IMR-90 (cell line): ENCODE measurements around the gene EPHB1. TPM values are rescaled to one million over a fixed set of nuclear protein-coding genes. Genes with fewer than 3 reads are reported as not detected.

Source experiments
- ATAC-seq: fragments of 200-7000 bp; cut with Tn5 transposase; 2 replicates; pipeline ENCODE4 v1.9.1; 2020; ENCODE audit warnings: low read depth, mild to moderate bottlenecking, moderate library complexity
- BruUV-seq: library from RNA; stranded (reverse); fragments of 400-500 nt; replicated peaks from 2 replicates; lab custom pipeline; 2021; lab: Mats Ljungman, UMichigan
- CTCF ChIA-PET: fragments of 300-600 bp; formaldehyde crosslinking; extraction: SDS; loops from one replicate; lab custom pipeline; 2021; ENCODE audit warnings: antibody characterized with exemption; lab: Yijun Ruan, JAX
- POLR2A ChIA-PET: fragments of 300-600 bp; sonication (Branson Sonifier 250); formaldehyde crosslinking; loops from one replicate; lab custom pipeline; 2022; ENCODE audit warnings: antibody characterized with exemption; ENCODE audit not compliant: unreplicated experiment; lab: Charles Lee
- DNase-seq: peaks from one replicate; pipeline ENCODE4 v3.0.0; 2013
- H2AFZ ChIP-seq: replicated peaks from 2 replicates; pipeline ENCODE3; 2013; ENCODE audit warnings: low read length, mild to moderate bottlenecking; ENCODE audit not compliant: poor library complexity
- H2AK5ac ChIP-seq: 2 replicates; pipeline ENCODE4 v1.6.1; 2013; ENCODE audit warnings: low read depth, low read length, inconsistent platforms
- H2AK9ac ChIP-seq: replicated peaks from 2 replicates; pipeline ENCODE3; 2013; ENCODE audit warnings: mild to moderate bottlenecking, low read depth, low read length, moderate library complexity; ENCODE audit not compliant: poor library complexity
- H2BK120ac ChIP-seq: 2 replicates; pipeline ENCODE4 v1.6.1; 2013; ENCODE audit warnings: low read depth, low read length, inconsistent platforms
- H2BK15ac ChIP-seq: 3 replicates; pipeline ENCODE4 v1.6.1; 2013; ENCODE audit warnings: low read depth, low read length, inconsistent platforms
- H2BK20ac ChIP-seq: 2 replicates; pipeline ENCODE4 v1.6.1; 2013; ENCODE audit warnings: low read depth, mild to moderate bottlenecking, inconsistent platforms, low read length, moderate library complexity
- H2BK5ac ChIP-seq: 2 replicates; pipeline ENCODE4 v1.6.1; 2013; ENCODE audit warnings: mild to moderate bottlenecking, low read depth, low read length, inconsistent platforms; ENCODE audit not compliant: poor library complexity, severe bottlenecking
- H3K14ac ChIP-seq: replicated peaks from 2 replicates; pipeline ENCODE4 v1.6.1; 2013; ENCODE audit warnings: low read depth, low read length, inconsistent platforms
- H3K18ac ChIP-seq: 2 replicates; pipeline ENCODE4 v1.6.1; 2013; ENCODE audit warnings: low read depth, low read length, control low read depth
- H3K23ac ChIP-seq: 2 replicates; pipeline ENCODE4 v1.6.1; 2013; ENCODE audit warnings: low read depth, low read length, inconsistent platforms
- H3K27ac ChIP-seq: 2 replicates; pipeline ENCODE4 v1.5.1; 2013; ENCODE audit warnings: mild to moderate bottlenecking, control low read depth, low read length; ENCODE audit not compliant: insufficient read depth
- H3K27me3 ChIP-seq: 2 replicates; pipeline ENCODE4 v1.6.1; 2013; ENCODE audit warnings: low read length; ENCODE audit not compliant: control insufficient read depth, insufficient read depth
- H3K36me3 ChIP-seq: 2 replicates; pipeline ENCODE4 v1.6.1; 2013; ENCODE audit warnings: low read length, mixed read lengths; ENCODE audit not compliant: control insufficient read depth, insufficient read depth
- H3K4ac ChIP-seq: 2 replicates; pipeline ENCODE4 v1.6.1; 2013; ENCODE audit warnings: low read depth, low read length, inconsistent platforms
- H3K4me1 ChIP-seq: 2 replicates; pipeline ENCODE4 v1.6.1; 2013; ENCODE audit warnings: low read length, mixed read lengths; ENCODE audit not compliant: control insufficient read depth, insufficient read depth
- H3K4me2 ChIP-seq: 2 replicates; pipeline ENCODE4 v1.6.1; 2013; ENCODE audit warnings: low read depth, mild to moderate bottlenecking, control low read depth, low read length, moderate library complexity
- H3K4me3 ChIP-seq: 2 replicates; pipeline ENCODE4 v1.5.1; 2013; ENCODE audit warnings: low read depth, mild to moderate bottlenecking, control low read depth, low read length, moderate library complexity; ENCODE audit not compliant: insufficient read depth
- H3K56ac ChIP-seq: 2 replicates; pipeline ENCODE4 v1.6.1; 2013; ENCODE audit warnings: low read length, inconsistent platforms; ENCODE audit not compliant: insufficient read depth; ENCODE audit errors: extremely low read depth
- H3K79me1 ChIP-seq, 2 experiments: 2 replicates each; pipeline ENCODE4 v1.6.1; 2013; ENCODE audit warnings: low read length in 2 of 2, inconsistent platforms in 1 of 2, low read depth in 1 of 2
- H3K9ac ChIP-seq: 2 replicates; pipeline ENCODE4 v1.6.1; 2013; ENCODE audit warnings: low read depth, low read length, control low read depth
- H3K9me1 ChIP-seq: 2 replicates; pipeline ENCODE4 v1.6.1; 2013; ENCODE audit warnings: low read length, inconsistent platforms; ENCODE audit not compliant: insufficient read depth
- H3K9me3 ChIP-seq: 2 replicates; pipeline ENCODE4 v1.6.1; 2013; ENCODE audit warnings: low read length; ENCODE audit not compliant: control insufficient read depth, insufficient read depth
- H4K20me1 ChIP-seq: 2 replicates; pipeline ENCODE4 v1.6.1; 2013; ENCODE audit warnings: low read length, inconsistent platforms; ENCODE audit not compliant: insufficient read depth
- H4K5ac ChIP-seq: 2 replicates; pipeline ENCODE4 v1.6.1; 2013; ENCODE audit warnings: mild to moderate bottlenecking, low read depth, low read length, control low read depth
- H4K8ac ChIP-seq, 2 experiments: 2 replicates each; pipeline ENCODE4 v1.6.1; 2013; ENCODE audit warnings: low read depth in 2 of 2, low read length in 2 of 2, control low read depth in 1 of 2, inconsistent platforms in 1 of 2
- H4K91ac ChIP-seq: 2 replicates; pipeline ENCODE4 v1.6.1; 2013; ENCODE audit warnings: low read depth, low read length, inconsistent platforms; ENCODE audit not compliant: insufficient read depth
- BHLHE40 ChIP-seq: fragments of 150-350 bp; IDR thresholded peaks from 2 replicates; pipeline ENCODE4 v1.6.1; 2016; ENCODE audit warnings: mild to moderate bottlenecking, low read depth, low read length
- CEBPB ChIP-seq: IDR thresholded peaks from 2 replicates; pipeline ENCODE4 v1.6.1; 2012; ENCODE audit warnings: low read depth, low read length, improper control_type of control experiment
- ELK1 ChIP-seq: fragments of 150-350 bp; IDR thresholded peaks from 2 replicates; pipeline ENCODE4 v1.6.1; 2016; ENCODE audit warnings: low read depth, mild to moderate bottlenecking, low read length, moderate library complexity, borderline replicate concordance
- FOS ChIP-seq: fragments of 150-350 bp; IDR thresholded peaks from 2 replicates; pipeline ENCODE4 v1.6.1; 2016; ENCODE audit warnings: low read depth, low read length
- NFE2L2 ChIP-seq: fragments of 150-350 bp; IDR thresholded peaks from 2 replicates; pipeline ENCODE4 v1.6.1; 2016; ENCODE audit warnings: low read depth, mild to moderate bottlenecking, low read length
- POLR2A ChIP-seq: IDR thresholded peaks from 2 replicates; pipeline ENCODE4 v1.6.1; 2012; ENCODE audit warnings: mild to moderate bottlenecking, low read depth, low read length
- RAD21 ChIP-seq: IDR thresholded peaks from 2 replicates; pipeline ENCODE4 v1.6.1; 2012; ENCODE audit warnings: low read length, improper control_type of control experiment
- RCOR1 ChIP-seq: IDR thresholded peaks from 2 replicates; pipeline ENCODE4 v1.6.1; 2012; ENCODE audit warnings: mild to moderate bottlenecking, low read length, improper control_type of control experiment; ENCODE audit not compliant: insufficient replicate concordance
- RFX5 ChIP-seq: IDR thresholded peaks from 2 replicates; pipeline ENCODE4 v1.8.0; 2012; ENCODE audit warnings: low read depth, mild to moderate bottlenecking, low read length, moderate library complexity
- WGBS, 2 experiments: methylation state at CpG; one replicate each; pipeline versions ENCODE4 v1.1.5 to v1.1.7; 2013; ENCODE audit warnings: missing lambda C conversion rate in 2 of 2; ENCODE audit not compliant: insufficient read length in 1 of 2; ENCODE audit errors: extremely low coverage in 2 of 2; 5-methylcytosine and 5-hydroxymethylcytosine counted together
- dilution Hi-C: fragments of 300-500 bp; cut with HindIII; formaldehyde crosslinking; loops from one replicate; pipeline ENCODE4 v1.14.3; 2018; ENCODE audit warnings: low sequenced_read_pairs; ENCODE audit not compliant: unreplicated experiment
- in situ Hi-C: fragments of 300-500 bp; cut with MboI; formaldehyde crosslinking; loops from 3 replicates; pipeline ENCODE4 v1.14.3; 2019; ENCODE audit warnings: low sequenced_read_pairs, inconsistent platforms, mixed read lengths
- intact Hi-C: fragments of 100-400 bp; cut with micrococcal nuclease; formaldehyde crosslinking; loops from 2 replicates; pipeline ENCODE4 v1.10.0; 2022
- polyA plus RNA-seq, 3 experiments: library from polyadenylated mRNA; depleted of rRNA; stranded (reverse); fragments of >200 nt; gene quantifications; 2 replicates each; pipeline ENCODE4 v1.2.3, GENCODE V29; 2012; ENCODE audit warnings: low replicate concordance in 1 of 3
- total RNA-seq: library from RNA; depleted of rRNA; stranded (reverse); fragments of >200 nt; gene quantifications from 2 replicates; pipeline ENCODE4 v1.2.3, GENCODE V29; 2012
- TF ChIP-seq, protein P1 (sequence below): fragments of 150-350 bp; IDR thresholded peaks from 2 replicates; pipeline ENCODE4 v1.6.1; 2017; ENCODE audit warnings: mild to moderate bottlenecking, antibody characterized with exemption, low read length, low read depth
- TF ChIP-seq, protein P2 (sequence below): conservative IDR thresholded peaks from 2 replicates; pipeline ENCODE4 v1.5.1; 2012; ENCODE audit warnings: mild to moderate bottlenecking, low read depth, low read length, improper control_type of control experiment

The EPHB1 gene
- total and polyA plus RNA-seq, 2 of the 4 experiments (the other 2 are of a cell fraction) = 0.17 to 0.36 TPM

GRCh38 chr3:135155791-135156190, 360.7 kb downstream of the EPHB1 start:
- Histone ChIP-seq H3K14ac (no peak overlapping the region), H3K4me1 (no peaks in the 10 kb centered on the region), H3K36me3 (no peaks in the 10 kb centered on the region), H3K4me3 (no peak overlapping the region), H3K79me1 (no peaks in the 10 kb centered on the region), H3K56ac (no peak overlapping the region), H4K8ac (no peak overlapping the region), H2BK15ac (no peak overlapping the region), H4K5ac (no peak overlapping the region), H3K9ac (no peak overlapping the region), H2AK9ac (no peak overlapping the region), H3K23ac (no peak overlapping the region), H2BK5ac (no peak overlapping the region), H3K18ac (no peak overlapping the region), H4K91ac (no peak overlapping the region), H2AFZ (no peak overlapping the region), H2BK120ac (no peak overlapping the region), H2BK20ac (no peak overlapping the region), H4K20me1 (no peaks in the 10 kb centered on the region), H2AK5ac (no peak overlapping the region), H3K4me2 (no peak overlapping the region), H3K27me3 (no peaks in the 10 kb centered on the region), H3K9me1 (no peaks in the 10 kb centered on the region), H3K27ac (no peak overlapping the region), H3K9me3 (no peaks in the 10 kb centered on the region), H3K4ac (no peak overlapping the region)
- in situ Hi-C loops = no loop called here
- ChIA-PET CTCF (no interaction called here), POLR2A (no interaction called here)
- intact Hi-C loops = no loop called here
- TF ChIP-seq, protein P1, sequence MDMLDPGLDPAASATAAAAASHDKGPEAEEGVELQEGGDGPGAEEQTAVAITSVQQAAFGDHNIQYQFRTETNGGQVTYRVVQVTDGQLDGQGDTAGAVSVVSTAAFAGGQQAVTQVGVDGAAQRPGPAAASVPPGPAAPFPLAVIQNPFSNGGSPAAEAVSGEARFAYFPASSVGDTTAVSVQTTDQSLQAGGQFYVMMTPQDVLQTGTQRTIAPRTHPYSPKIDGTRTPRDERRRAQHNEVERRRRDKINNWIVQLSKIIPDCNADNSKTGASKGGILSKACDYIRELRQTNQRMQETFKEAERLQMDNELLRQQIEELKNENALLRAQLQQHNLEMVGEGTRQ = no peak
- no peak for TF ChIP-seq RAD21
- no peak for TF ChIP-seq RCOR1
- no peak for TF ChIP-seq CEBPB
- no peak for TF ChIP-seq RFX5
- TF ChIP-seq, protein P2, sequence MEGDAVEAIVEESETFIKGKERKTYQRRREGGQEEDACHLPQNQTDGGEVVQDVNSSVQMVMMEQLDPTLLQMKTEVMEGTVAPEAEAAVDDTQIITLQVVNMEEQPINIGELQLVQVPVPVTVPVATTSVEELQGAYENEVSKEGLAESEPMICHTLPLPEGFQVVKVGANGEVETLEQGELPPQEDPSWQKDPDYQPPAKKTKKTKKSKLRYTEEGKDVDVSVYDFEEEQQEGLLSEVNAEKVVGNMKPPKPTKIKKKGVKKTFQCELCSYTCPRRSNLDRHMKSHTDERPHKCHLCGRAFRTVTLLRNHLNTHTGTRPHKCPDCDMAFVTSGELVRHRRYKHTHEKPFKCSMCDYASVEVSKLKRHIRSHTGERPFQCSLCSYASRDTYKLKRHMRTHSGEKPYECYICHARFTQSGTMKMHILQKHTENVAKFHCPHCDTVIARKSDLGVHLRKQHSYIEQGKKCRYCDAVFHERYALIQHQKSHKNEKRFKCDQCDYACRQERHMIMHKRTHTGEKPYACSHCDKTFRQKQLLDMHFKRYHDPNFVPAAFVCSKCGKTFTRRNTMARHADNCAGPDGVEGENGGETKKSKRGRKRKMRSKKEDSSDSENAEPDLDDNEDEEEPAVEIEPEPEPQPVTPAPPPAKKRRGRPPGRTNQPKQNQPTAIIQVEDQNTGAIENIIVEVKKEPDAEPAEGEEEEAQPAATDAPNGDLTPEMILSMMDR = no peak
- TF ChIP-seq ELK1 = no peak
- TF ChIP-seq BHLHE40 = no peak
- TF ChIP-seq POLR2A = no peak
- TF ChIP-seq FOS = no peak
- no peak for TF ChIP-seq NFE2L2
- ATAC-seq (no peak), DNase-seq (no peak)
- no TSS peak for BruUV-seq
- dilution Hi-C loops = no loop called here
- WGBS, 2 experiments = 47% methylated on average over 4 of the region's 5 CpGs; no CpG with 5 or more reads in 1 of the 2 experiments
